DOHH2 (cell line): ENCODE data around the gene SSTR5.

Experiments
- CTCF ChIP-seq: fragments of 200-600 bp; sonication (generic); IDR thresholded peaks from one replicate; pipeline ENCODE4 v1.5.1; 2014; ENCODE audit warnings: antibody characterized with exemption, mild to moderate bottlenecking, low read depth, low read length; ENCODE audit not compliant: poor library complexity, severe bottlenecking
- EZH2phosphoT487 ChIP-seq: fragments of 200-600 bp; sonication (generic); IDR thresholded peaks from 2 replicates; pipeline ENCODE4 v1.6.1; 2017; ENCODE audit warnings: borderline replicate concordance, mild to moderate bottlenecking, antibody characterized with exemption, low read length, moderate library complexity, mixed read lengths

GRCh38 chr16:1070084-1070863 is 2.3 kb upstream of the SSTR5 start:
- TF ChIP-seq CTCF (no peak), EZH2phosphoT487 (no peak)
